ENCODE data around the gene RAPGEF1.

Gene RAPGEF1

GRCh38 chr9:131618785-131619184, 121.1 kb downstream of the RAPGEF1 start:
- DNase-seq, result no peak

GRCh38 chr9:131618071-131618479, 121.8 kb downstream of the RAPGEF1 start:
- no peak for DNase-seq

- DNase-seq, result no peak
Observed at GRCh38 chr9:131617611-131618010, 122.3 kb downstream of the RAPGEF1 start.

GRCh38 chr9:131616983-131617604, 122.8 kb downstream of the RAPGEF1 start:
- DNase-seq, result no peak

DNA sequence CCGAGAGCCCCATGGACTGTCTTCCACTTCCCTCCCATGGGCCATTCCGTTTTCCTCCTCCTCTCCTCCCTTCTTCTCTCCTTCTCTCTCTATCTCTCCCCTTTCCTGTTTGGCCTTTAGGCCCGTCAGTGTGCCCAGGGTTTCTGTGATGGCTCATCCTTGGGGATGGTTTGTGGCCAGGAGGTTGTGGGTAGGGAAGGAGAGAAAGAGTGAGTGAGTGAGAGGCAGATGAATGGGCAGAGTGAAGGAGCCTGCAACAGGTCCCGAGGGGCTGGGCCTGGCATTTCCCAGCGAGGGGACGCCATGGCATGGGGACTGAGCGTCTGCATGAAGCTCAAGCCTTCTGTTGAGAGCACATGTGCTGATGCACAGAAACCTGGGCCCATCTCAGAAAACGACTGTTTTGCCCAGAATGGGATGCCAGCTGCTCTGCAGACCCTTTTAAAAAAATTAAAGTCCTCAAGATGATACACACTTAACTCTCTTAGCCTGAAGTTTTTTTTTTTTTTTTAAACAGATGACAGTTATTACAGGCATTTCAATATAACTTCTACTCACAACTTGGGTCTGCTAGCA, 125.4 kb downstream of the RAPGEF1 start:
- DNase-seq, result no peak

DNA sequence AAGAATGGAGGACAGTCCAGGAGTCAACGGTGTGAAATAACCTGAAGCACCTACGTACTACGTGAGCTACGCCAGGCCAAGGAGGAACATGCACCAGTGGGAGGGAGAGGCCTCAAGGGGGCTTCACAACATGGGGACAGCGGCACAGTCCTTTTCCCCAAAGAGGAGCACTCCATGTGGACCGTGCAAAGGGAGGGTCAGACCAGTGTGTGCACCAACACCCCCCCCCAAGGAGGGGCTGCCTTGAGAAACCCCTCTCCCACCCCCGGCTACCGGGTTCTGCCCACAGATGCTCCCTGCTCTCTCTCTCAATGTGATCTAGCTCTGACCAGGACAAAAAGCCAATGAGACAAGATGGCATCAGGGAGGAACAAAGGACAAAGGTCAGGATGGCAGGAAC, 126.0 kb downstream of the RAPGEF1 start:
- no peak for DNase-seq

- no peak for DNase-seq
Observed at GRCh38 chr9:131612851-131613250, 127.0 kb downstream of the RAPGEF1 start.

DNA sequence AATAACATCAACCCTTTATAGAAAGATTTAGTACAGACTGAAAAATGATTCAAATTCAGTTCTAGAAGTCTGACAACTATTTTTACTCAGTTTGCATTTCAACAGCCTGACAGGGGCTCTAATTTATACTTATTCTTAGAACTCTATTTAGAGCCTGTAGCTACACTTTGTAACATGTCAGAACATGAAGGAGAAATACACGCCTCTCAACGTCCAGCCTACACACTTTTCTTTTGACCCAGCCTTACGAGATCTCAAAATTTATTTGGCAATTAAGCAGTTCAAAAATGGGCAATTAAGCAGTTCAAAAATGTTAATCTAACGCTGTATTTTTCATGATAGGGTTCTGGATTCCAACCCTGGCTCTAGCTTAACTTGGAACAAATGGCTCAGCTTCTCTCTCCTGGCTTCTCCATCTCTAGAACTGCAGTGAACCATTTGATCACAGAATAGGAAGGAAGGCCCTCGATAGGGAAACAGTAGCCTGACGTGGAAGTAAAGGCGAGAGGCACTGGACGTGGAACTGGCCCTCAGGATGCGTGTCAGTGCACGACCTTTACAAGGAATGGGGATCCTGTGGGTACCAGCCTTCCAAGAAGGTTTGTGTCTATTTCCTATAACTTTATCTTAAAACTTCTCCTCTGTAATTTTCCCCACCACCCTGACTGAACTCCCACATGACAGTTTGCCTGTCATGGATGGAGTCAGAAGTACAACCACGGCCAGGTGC, 128.1 kb downstream of the RAPGEF1 start:
- no peak for DNase-seq

- no peak for DNase-seq
Observed at GRCh38 chr9:131610231-131610761, 129.6 kb downstream of the RAPGEF1 start.

GRCh38 chr9:131609099-131609830, 130.6 kb downstream of the RAPGEF1 start:
- DNase-seq, result no peak

- DNase-seq, result no peak
Observed at GRCh38 chr9:131608493-131609037, 131.3 kb downstream of the RAPGEF1 start.

DNA sequence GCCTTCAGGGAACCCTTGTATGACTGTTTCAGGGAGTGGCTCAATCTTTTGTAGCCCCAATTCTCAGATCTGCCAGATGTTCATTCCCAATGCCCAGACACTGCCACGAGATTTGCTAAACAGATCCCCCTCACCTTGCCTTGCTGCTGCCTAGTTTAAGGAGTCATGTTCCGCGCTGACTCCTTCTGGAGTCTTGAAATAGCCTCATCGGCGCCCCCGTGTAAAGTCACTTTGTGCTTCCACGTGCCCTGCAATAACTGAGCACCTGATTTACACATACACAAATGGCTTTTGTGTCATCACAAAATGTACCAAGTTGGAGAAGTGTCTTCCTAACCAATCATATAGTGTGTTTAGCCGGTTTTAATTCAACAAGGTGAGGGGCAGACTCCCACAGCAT, 132.3 kb downstream of the RAPGEF1 start:
- DNase-seq, result no peak

DNA sequence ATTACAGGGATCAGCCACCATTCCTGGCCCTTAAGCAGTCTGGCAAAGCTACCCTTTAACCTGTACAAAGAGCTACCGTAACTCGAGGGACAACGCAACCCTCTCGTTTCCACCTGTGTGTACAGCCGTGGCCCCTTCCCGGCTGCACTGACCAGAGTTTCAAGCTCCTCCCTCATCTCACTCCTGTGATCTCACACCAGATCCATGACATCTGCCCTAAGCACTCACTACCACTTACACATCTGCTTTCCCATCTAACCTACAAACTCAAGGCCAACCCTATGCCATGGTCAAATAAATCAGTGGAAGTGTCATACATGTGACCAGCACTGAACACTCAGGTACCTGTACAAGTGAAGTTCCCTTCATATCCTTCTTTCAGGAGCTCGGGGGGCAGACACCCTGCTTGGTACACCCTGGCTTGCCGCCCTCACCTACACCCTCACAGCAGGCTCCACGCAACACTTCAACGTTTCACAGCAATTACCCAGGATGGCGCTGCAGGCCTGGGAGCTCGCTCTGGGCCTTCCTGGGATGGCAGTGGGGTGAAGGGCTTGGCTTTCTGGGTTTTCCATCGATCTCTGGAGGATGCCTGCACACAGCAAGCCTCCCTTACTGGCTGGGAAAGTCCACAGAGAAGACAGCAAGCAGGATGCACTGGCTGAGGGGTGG, 132.8 kb downstream of the RAPGEF1 start:
- no peak for DNase-seq

DNA sequence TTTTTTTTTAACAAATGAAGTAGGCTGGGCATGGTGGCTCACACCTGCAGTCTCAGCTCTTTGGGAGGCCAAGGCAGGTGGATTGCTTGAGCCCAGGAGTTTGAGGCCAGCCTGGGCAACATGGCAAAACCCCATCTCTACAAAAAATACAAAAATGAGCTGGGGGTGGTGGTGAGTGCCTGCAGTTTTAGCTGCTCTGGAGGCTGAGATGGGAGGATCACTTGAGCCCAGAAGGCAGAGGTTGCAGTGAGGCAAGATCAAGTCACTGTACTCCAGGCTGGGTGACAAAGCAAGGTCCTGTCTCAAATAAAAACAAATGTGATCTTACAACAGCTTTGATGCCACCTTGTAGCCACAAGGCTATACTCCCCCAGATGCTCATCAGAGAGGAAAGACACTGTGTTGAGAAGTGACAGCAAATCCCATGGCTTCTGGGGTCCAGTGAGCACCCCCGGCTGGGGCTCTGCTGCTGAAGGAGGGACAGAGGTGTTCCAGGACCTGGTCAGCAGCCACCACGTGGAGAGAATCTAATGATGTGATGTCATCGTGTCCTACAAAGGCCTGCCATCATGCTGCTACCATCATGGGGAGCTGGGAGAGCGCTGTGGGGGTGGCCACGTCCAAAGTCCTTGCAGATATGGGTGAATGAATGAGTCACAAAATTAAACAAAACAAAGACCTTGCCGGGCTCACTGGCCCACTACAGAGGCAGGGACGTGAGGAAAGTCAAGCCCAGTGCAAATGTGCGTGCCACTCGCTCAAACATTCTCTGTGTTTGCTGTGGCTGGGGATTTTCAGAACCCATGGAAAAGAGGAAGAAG, 133.9 kb downstream of the RAPGEF1 start:
- no peak for DNase-seq

GRCh38 chr9:131603711-131604439, 136.0 kb downstream of the RAPGEF1 start:
- no peak for DNase-seq

GRCh38 chr9:131603199-131603598, 136.7 kb downstream of the RAPGEF1 start:
- DNase-seq, result no peak

- no peak for DNase-seq
Observed at GRCh38 chr9:131601683-131602181, 138.1 kb downstream of the RAPGEF1 start.

GRCh38 chr9:131598121-131598520, 141.8 kb downstream of the RAPGEF1 start:
- DNase-seq, result peak; percentile 12

GRCh38 chr9:131597246-131597645, 142.6 kb downstream of the RAPGEF1 start:
- DNase-seq, result no peak

- DNase-seq, result no peak
Observed at GRCh38 chr9:131596430-131596743, 143.5 kb downstream of the RAPGEF1 start.

All from CD4-positive, alpha-beta T cell treated with Interleukin-12 subunit alpha and Interleukin-12 subunit beta, for 1 hour (primary cell).